SK-N-SH treated with all-trans-retinoic acid at 6 μM for 48 hours (cell line): ENCODE results near the gene C16orf46.

Experiments
- ATAC-seq: fragments of 200-7000 bp; cut with Tn5 transposase; 3 replicates; pipeline ENCODE4 v1.9.1; 2020; ENCODE audit warnings: mild to moderate bottlenecking, moderate library complexity
- BACH2 ChIP-seq: fragments of 250-450 bp; sonication (Bioruptor Pico); IDR thresholded peaks from 2 replicates; pipeline ENCODE4 v1.9.0; 2021; ENCODE audit warnings: mild to moderate bottlenecking, borderline replicate concordance
- ESRRG ChIP-seq: fragments of 250-450 bp; sonication (Bioruptor Pico); IDR thresholded peaks from 2 replicates; pipeline ENCODE4 v1.6.1; 2021; ENCODE audit warnings: mild to moderate bottlenecking
- OSR1 ChIP-seq: fragments of 250-450 bp; sonication (Bioruptor Pico); IDR thresholded peaks from 2 replicates; pipeline ENCODE4 v1.8.0; 2022; ENCODE audit warnings: moderate library complexity, mild to moderate bottlenecking, inconsistent platforms
- PPARA ChIP-seq: fragments of 250-450 bp; sonication (Bioruptor Pico); IDR thresholded peaks from 2 replicates; pipeline ENCODE4 v1.5.0; 2020; ENCODE audit warnings: mild to moderate bottlenecking, borderline replicate concordance
- RARB ChIP-seq: fragments of 250-450 bp; sonication (Bioruptor Pico); IDR thresholded peaks from 2 replicates; pipeline ENCODE4 v1.8.0; 2021; ENCODE audit warnings: mild to moderate bottlenecking, moderate library complexity
- SNAI2 ChIP-seq: fragments of 250-450 bp; sonication (Bioruptor Pico); IDR thresholded peaks from 2 replicates; pipeline ENCODE4 v1.5.0; 2020; ENCODE audit warnings: mild to moderate bottlenecking, moderate library complexity
- TCF4 ChIP-seq: fragments of 250-450 bp; sonication (Bioruptor Pico); IDR thresholded peaks from 2 replicates; pipeline ENCODE4 v1.8.0; 2021; ENCODE audit warnings: mild to moderate bottlenecking, moderate library complexity, borderline replicate concordance
- ZC3H10 ChIP-seq: fragments of 250-450 bp; sonication (Bioruptor Pico); IDR thresholded peaks from 2 replicates; pipeline ENCODE4 v1.5.1; 2021; ENCODE audit warnings: mild to moderate bottlenecking, moderate library complexity
- ZFP3 ChIP-seq: fragments of 250-450 bp; sonication (Bioruptor Pico); IDR thresholded peaks from 2 replicates; pipeline ENCODE4 v1.5.0; 2020; ENCODE audit warnings: mild to moderate bottlenecking, moderate library complexity
- ZFP30 ChIP-seq: fragments of 450-650 bp; formaldehyde crosslinking; IDR thresholded peaks from 2 replicates; pipeline ENCODE4 v1.5.0; 2022; ENCODE audit warnings: mild to moderate bottlenecking, moderate library complexity
- ZNF565 ChIP-seq: fragments of 450-650 bp; formaldehyde crosslinking; conservative IDR thresholded peaks from 2 replicates; pipeline ENCODE4 v1.5.0; 2020; ENCODE audit warnings: low read depth, mild to moderate bottlenecking, moderate library complexity
- ZNF70 ChIP-seq: fragments of 450-650 bp; formaldehyde crosslinking; IDR thresholded peaks from 2 replicates; pipeline ENCODE4 v1.5.0; 2020; ENCODE audit warnings: mild to moderate bottlenecking, moderate library complexity
- ZNF8 ChIP-seq: fragments of 450-650 bp; formaldehyde crosslinking; IDR thresholded peaks from 2 replicates; pipeline ENCODE4 v1.5.0; 2020; ENCODE audit warnings: mild to moderate bottlenecking, moderate library complexity
- TF ChIP-seq, protein P1 (sequence below): fragments of 250-450 bp; sonication (Bioruptor Pico); IDR thresholded peaks from 2 replicates; pipeline ENCODE4 v1.8.0; 2020; ENCODE audit warnings: mild to moderate bottlenecking, moderate library complexity, borderline replicate concordance
- TF ChIP-seq, protein P2 (sequence below): fragments of 250-450 bp; sonication (Bioruptor Pico); IDR thresholded peaks from 2 replicates; pipeline ENCODE4 v1.8.0; 2021; ENCODE audit warnings: low read depth, mild to moderate bottlenecking, moderate library complexity, borderline replicate concordance
- TF ChIP-seq, protein P3 (sequence below): fragments of 250-450 bp; sonication (Bioruptor Pico); IDR thresholded peaks from 2 replicates; pipeline ENCODE4 v1.5.1; 2021; ENCODE audit warnings: mild to moderate bottlenecking, moderate library complexity
- TF ChIP-seq, protein P4 (sequence below): fragments of 250-450 bp; sonication (Bioruptor Pico); IDR thresholded peaks from 2 replicates; pipeline ENCODE4 v1.5.0; 2020; ENCODE audit warnings: mild to moderate bottlenecking, moderate library complexity

C16orf46 gene

DNA sequence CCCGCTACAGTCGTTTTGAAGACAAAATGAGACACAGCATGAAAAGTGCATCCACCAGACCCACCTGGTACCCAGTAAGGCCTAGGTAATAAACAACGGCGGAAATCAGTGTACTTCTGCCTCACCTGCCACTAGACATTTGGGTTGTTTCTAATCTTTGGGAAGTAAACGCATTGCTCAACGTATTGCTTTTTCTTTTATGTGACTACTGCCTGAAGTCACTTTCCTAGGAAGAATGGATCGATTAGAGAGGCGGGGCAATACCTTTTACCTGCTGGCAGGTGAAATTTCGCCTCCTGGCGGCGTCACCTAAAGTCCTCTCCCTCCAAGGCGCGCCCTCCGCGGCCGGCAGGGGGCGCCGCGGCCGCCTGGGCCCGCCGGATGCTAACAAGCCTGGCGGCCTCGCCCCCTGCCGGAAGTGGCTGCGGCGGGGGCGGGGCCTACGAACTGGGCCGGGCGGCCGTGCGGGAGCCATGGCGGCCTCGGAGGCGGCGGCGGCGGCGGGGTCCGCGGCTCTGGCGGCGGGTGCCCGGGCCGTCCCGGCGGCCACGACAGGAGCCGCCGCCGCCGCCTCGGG lies 41.6 kb downstream of the C16orf46 start, which contains the start of gene ATMIN:
TSS of gene ATMIN (plus strand) at position 445 of the 577 bp plus-strand sequence. CDS start at position 474, 29 bp downstream.
- ATAC-seq = peak; percentile 98
- TF ChIP-seq OSR1 (CRISPR knock-in tag) (no peak), ZFP3 (no peak), RARB (CRISPR knock-in tag) (no peak), TCF4 (no peak), ZC3H10 (no peak), ZNF70 (CRISPR knock-in tag) (no peak), ZNF565 (CRISPR knock-in tag) (no peak)
- TF ChIP-seq, protein P1, sequence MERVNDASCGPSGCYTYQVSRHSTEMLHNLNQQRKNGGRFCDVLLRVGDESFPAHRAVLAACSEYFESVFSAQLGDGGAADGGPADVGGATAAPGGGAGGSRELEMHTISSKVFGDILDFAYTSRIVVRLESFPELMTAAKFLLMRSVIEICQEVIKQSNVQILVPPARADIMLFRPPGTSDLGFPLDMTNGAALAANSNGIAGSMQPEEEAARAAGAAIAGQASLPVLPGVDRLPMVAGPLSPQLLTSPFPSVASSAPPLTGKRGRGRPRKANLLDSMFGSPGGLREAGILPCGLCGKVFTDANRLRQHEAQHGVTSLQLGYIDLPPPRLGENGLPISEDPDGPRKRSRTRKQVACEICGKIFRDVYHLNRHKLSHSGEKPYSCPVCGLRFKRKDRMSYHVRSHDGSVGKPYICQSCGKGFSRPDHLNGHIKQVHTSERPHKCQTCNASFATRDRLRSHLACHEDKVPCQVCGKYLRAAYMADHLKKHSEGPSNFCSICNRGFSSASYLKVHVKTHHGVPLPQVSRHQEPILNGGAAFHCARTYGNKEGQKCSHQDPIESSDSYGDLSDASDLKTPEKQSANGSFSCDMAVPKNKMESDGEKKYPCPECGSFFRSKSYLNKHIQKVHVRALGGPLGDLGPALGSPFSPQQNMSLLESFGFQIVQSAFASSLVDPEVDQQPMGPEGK (CRISPR knock-in tag) = no peak
- TF ChIP-seq, protein P2, sequence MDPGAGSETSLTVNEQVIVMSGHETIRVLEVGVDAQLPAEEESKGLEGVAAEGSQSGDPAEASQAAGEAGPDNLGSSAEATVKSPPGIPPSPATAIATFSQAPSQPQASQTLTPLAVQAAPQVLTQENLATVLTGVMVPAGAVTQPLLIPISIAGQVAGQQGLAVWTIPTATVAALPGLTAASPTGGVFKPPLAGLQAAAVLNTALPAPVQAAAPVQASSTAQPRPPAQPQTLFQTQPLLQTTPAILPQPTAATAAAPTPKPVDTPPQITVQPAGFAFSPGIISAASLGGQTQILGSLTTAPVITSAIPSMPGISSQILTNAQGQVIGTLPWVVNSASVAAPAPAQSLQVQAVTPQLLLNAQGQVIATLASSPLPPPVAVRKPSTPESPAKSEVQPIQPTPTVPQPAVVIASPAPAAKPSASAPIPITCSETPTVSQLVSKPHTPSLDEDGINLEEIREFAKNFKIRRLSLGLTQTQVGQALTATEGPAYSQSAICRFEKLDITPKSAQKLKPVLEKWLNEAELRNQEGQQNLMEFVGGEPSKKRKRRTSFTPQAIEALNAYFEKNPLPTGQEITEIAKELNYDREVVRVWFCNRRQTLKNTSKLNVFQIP (CRISPR knock-in tag) = no peak
- TF ChIP-seq, protein P3, sequence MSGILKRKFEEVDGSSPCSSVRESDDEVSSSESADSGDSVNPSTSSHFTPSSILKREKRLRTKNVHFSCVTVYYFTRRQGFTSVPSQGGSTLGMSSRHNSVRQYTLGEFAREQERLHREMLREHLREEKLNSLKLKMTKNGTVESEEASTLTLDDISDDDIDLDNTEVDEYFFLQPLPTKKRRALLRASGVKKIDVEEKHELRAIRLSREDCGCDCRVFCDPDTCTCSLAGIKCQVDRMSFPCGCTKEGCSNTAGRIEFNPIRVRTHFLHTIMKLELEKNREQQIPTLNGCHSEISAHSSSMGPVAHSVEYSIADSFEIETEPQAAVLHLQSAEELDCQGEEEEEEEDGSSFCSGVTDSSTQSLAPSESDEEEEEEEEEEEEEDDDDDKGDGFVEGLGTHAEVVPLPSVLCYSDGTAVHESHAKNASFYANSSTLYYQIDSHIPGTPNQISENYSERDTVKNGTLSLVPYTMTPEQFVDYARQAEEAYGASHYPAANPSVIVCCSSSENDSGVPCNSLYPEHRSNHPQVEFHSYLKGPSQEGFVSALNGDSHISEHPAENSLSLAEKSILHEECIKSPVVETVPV (CRISPR knock-in tag) = no peak

DNA sequence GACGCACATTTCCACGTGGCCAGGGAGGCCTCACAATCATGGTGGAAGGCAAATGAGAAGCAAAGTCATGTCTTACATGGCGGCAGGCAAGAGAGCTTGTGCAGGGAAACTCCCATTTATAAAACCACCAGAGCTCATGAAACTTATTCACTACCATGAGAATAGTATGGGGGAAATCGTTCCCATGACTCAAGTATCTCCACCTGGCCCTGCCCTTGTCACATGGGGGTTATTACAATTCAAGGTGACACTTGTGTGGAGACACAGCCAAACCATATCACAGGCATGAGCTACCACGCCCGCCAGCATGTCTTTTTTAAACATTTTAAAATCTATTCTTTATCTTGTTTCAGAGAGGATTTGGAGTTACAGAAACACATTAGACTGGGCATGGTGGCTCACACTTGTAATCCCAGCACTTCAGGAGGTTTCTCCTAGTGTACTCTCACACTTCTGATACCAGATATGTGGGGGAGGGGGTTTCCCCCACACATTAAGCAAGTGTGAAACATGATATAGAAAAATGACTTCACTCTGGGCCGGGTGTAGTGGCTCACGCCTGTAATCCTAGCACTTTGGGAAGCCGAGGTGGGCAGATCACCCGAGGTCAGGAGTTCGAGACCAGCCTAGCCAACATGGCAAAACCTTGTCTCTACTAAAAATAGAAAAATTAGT lies 47.0 kb downstream of the C16orf46 start:
- TF ChIP-seq TCF4 (no peak), ZFP30 (CRISPR knock-in tag) (no peak), ZC3H10 (no peak), ZNF8 (CRISPR knock-in tag) (no peak), BACH2 (CRISPR knock-in tag) (no peak)
- TF ChIP-seq, protein P1 (CRISPR knock-in tag) = no peak
- ATAC-seq = no peak

DNA sequence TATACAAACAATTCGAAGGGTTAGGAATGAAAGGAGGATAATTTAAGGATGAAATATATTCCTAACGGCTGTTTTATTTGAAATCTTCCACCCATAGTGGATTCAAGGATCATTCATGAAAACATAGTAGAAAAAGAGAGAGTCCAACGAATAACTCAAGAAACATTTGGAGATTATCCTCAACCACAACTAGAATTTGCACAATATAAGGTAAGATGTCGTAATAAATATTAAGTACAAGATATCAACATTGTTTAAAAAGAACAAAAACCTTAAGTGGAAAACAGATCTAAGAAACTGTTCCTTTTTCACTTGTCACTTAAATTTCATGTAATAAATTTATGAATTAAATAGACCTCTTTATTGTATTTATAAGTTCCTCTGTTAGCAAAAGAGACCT lies 50.6 kb downstream of the C16orf46 start:
- ATAC-seq = no peak
- TF ChIP-seq, protein P4, sequence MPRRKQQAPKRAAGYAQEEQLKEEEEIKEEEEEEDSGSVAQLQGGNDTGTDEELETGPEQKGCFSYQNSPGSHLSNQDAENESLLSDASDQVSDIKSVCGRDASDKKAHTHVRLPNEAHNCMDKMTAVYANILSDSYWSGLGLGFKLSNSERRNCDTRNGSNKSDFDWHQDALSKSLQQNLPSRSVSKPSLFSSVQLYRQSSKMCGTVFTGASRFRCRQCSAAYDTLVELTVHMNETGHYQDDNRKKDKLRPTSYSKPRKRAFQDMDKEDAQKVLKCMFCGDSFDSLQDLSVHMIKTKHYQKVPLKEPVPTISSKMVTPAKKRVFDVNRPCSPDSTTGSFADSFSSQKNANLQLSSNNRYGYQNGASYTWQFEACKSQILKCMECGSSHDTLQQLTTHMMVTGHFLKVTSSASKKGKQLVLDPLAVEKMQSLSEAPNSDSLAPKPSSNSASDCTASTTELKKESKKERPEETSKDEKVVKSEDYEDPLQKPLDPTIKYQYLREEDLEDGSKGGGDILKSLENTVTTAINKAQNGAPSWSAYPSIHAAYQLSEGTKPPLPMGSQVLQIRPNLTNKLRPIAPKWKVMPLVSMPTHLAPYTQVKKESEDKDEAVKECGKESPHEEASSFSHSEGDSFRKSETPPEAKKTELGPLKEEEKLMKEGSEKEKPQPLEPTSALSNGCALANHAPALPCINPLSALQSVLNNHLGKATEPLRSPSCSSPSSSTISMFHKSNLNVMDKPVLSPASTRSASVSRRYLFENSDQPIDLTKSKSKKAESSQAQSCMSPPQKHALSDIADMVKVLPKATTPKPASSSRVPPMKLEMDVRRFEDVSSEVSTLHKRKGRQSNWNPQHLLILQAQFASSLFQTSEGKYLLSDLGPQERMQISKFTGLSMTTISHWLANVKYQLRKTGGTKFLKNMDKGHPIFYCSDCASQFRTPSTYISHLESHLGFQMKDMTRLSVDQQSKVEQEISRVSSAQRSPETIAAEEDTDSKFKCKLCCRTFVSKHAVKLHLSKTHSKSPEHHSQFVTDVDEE (CRISPR knock-in tag) = no peak
- TF ChIP-seq PPARA (no peak), ZNF70 (CRISPR knock-in tag) (no peak), ESRRG (CRISPR knock-in tag) (no peak), SNAI2 (CRISPR knock-in tag) (no peak)
- TF ChIP-seq, protein P2 (CRISPR knock-in tag) = no peak
